Neuron (in vitro differentiated cells): Measurements from ENCODE around the gene KLHL6.

Experiments
- H2AFZ ChIP-seq: one replicate; pipeline ENCODE4 v1.6.1; 2013; ENCODE audit warnings: low read depth, mild to moderate bottlenecking, inconsistent platforms, low read length, moderate library complexity
- H3K27me3 ChIP-seq: one replicate; pipeline ENCODE4 v1.6.1; 2013; ENCODE audit warnings: low read length; ENCODE audit not compliant: insufficient read depth
- H3K36me3 ChIP-seq: one replicate; pipeline ENCODE4 v1.6.1; 2013; ENCODE audit warnings: low read length; ENCODE audit not compliant: insufficient read depth
- H3K4me1 ChIP-seq: one replicate; pipeline ENCODE4 v1.6.1; 2013; ENCODE audit warnings: low read length; ENCODE audit not compliant: insufficient read depth
- H3K4me3 ChIP-seq: 2 replicates; pipeline ENCODE4 v1.5.1; 2013; ENCODE audit warnings: mild to moderate bottlenecking, low read length, moderate library complexity
- H3K9me3 ChIP-seq: one replicate; pipeline ENCODE4 v1.6.1; 2013; ENCODE audit warnings: low read length

Gene KLHL6

GRCh38 chr3:183555541-183556081 is at the start of gene KLHL6:
Gene KLHL6, minus strand, starts transcription at chr3:183555706. Its CDS starts 53 bp downstream, at chr3:183555653.
- H3K4me1 ChIP-seq, result no peaks in the 10 kb centered on the region
- H3K9me3 ChIP-seq, result peaks cover 3% of the 10 kb centered on the region
- no peak within 1 kb of the TSS for H3K4me3 ChIP-seq
- no peak within 1 kb of the TSS for H2AFZ ChIP-seq
- no peaks in the 10 kb centered on the region for H3K27me3 ChIP-seq
- H3K36me3 ChIP-seq, result no peaks in the 10 kb centered on the region

GRCh38 chr3:183597959-183598358 is 42.5 kb upstream of the KLHL6 start:
- Histone ChIP-seq H3K9me3 (peaks cover 2% of the 10 kb centered on the region), H3K4me3 (no peak overlapping the region), H3K27me3 (no peaks in the 10 kb centered on the region), H3K36me3 (no peaks in the 10 kb centered on the region), H2AFZ (no peak overlapping the region), H3K4me1 (no peaks in the 10 kb centered on the region)

DNA sequence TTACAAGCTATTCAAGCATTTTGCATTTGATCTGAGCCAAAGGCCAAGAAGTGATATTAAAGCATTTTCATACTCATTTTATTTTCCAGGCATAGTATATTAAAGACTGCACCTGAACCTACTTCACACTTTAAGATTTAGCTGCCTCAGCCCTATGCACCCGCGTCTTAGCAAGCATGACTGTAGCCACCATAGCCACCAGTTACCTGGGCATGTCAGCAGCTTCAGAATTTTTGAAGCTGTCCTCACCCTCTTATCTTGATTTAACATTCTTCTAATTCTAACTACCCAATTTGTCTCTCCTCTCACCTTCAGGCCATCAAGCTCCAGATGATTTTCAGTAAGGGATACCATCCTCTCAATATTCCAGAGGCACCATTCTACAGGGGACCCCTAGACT is 39.1 kb upstream of the KLHL6 start:
- no peak overlapping the region for H3K4me3 ChIP-seq
- no peaks in the 10 kb centered on the region for H3K4me1 ChIP-seq
- H3K9me3 ChIP-seq, result peaks cover 2% of the 10 kb centered on the region
- no peak overlapping the region for H2AFZ ChIP-seq
- no peaks in the 10 kb centered on the region for H3K27me3 ChIP-seq
- H3K36me3 ChIP-seq, result no peaks in the 10 kb centered on the region

GRCh38 chr3:183592821-183593220 is 37.3 kb upstream of the KLHL6 start:
- no peaks in the 10 kb centered on the region for H3K27me3 ChIP-seq
- H3K4me3 ChIP-seq, result no peak overlapping the region
- H3K4me1 ChIP-seq, result no peaks in the 10 kb centered on the region
- peaks cover 2% of the 10 kb centered on the region for H3K9me3 ChIP-seq
- no peak overlapping the region for H2AFZ ChIP-seq
- H3K36me3 ChIP-seq, result no peaks in the 10 kb centered on the region

DNA sequence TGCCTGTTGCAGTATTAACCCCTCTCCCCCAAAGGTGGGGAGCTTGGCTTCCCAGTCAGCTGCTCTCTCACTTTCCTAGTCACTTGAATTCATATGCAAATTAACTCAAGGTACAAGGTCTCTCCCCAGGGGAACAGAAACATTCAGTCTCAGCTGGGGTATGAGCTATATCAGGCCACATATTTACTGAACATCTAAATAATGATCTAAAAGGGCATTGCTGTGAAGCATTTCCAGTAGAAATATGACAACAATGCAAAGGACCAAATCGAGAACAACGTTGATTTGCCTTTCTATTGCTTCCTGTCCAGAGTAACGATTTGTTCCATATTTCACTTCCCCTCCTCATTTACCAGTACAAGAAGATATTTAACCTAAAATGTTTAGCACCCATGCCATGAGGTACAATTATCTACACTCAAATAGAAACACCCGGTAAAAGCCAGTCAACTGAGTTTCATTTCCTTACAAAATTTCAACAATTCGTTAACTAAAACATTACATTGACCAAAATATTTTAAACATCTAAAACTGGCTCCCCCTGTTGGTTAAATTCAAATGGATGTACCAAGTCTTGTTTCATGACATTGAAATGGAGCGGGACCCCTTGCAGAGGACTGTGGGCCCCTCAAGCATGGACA is 36.5 kb upstream of the KLHL6 start:
- Histone ChIP-seq H3K4me1 (no peaks in the 10 kb centered on the region), H3K9me3 (no peaks in the 10 kb centered on the region), H3K4me3 (no peak overlapping the region), H3K36me3 (no peaks in the 10 kb centered on the region), H2AFZ (no peak overlapping the region), H3K27me3 (no peaks in the 10 kb centered on the region)

- Histone ChIP-seq H3K4me1 (no peaks in the 10 kb centered on the region), H3K9me3 (no peaks in the 10 kb centered on the region), H3K27me3 (no peaks in the 10 kb centered on the region), H2AFZ (no peak overlapping the region), H3K36me3 (no peaks in the 10 kb centered on the region), H3K4me3 (no peak overlapping the region)
These were observed 34.9 kb upstream of the KLHL6 start for GRCh38 chr3:183590442-183590841.

GRCh38 chr3:183587336-183587735 is 31.8 kb upstream of the KLHL6 start:
- Histone ChIP-seq H3K4me3 (no peak overlapping the region), H3K9me3 (no peaks in the 10 kb centered on the region), H3K36me3 (no peaks in the 10 kb centered on the region), H3K4me1 (peaks cover 13% of the 10 kb centered on the region), H2AFZ (no peak overlapping the region), H3K27me3 (no peaks in the 10 kb centered on the region)

GRCh38 chr3:183586477-183586876 is 31.0 kb upstream of the KLHL6 start:
- H3K36me3 ChIP-seq, result no peaks in the 10 kb centered on the region
- H3K4me1 ChIP-seq, result peaks cover 16% of the 10 kb centered on the region
- no peaks in the 10 kb centered on the region for H3K27me3 ChIP-seq

DNA sequence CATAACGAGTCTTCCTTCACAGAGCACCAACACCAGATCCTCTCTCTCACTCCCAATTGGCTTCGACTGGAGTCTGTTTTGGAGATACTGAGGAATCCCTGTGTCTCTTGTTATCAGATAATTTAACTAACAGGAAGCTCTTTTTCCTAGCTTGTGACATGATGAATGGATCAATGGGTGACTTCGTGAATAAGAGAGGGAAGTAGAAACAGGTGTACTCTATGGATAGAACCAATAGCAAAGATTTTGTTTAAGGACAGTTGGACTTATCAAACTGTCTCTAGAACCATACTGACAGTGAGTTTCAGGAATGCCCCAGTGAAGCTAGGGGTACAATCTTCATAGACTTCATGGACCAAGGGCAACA is 29.4 kb upstream of the KLHL6 start:
- peaks cover 17% of the 10 kb centered on the region for H3K4me1 ChIP-seq
- H3K9me3 ChIP-seq, result no peaks in the 10 kb centered on the region
- H3K27me3 ChIP-seq, result no peaks in the 10 kb centered on the region
- no peak overlapping the region for H2AFZ ChIP-seq
- H3K36me3 ChIP-seq, result no peaks in the 10 kb centered on the region
- no peak overlapping the region for H3K4me3 ChIP-seq

More at GRCh38 chr3:183586477-183586876, 31.0 kb upstream of the KLHL6 start:
- H2AFZ ChIP-seq, result no peak overlapping the region
- no peaks in the 10 kb centered on the region for H3K9me3 ChIP-seq
- no peak overlapping the region for H3K4me3 ChIP-seq

GRCh38 chr3:183584246-183584913 is 28.9 kb upstream of the KLHL6 start:
- no peaks in the 10 kb centered on the region for H3K9me3 ChIP-seq
- peaks cover 17% of the 10 kb centered on the region for H3K4me1 ChIP-seq
- no peak overlapping the region for H2AFZ ChIP-seq
- H3K4me3 ChIP-seq, result no peak overlapping the region
- no peaks in the 10 kb centered on the region for H3K27me3 ChIP-seq
- H3K36me3 ChIP-seq, result no peaks in the 10 kb centered on the region

GRCh38 chr3:183583331-183584245 is 28.1 kb upstream of the KLHL6 start:
- Histone ChIP-seq H3K4me1 (peaks cover 17% of the 10 kb centered on the region), H3K36me3 (no peaks in the 10 kb centered on the region), H3K9me3 (no peaks in the 10 kb centered on the region), H3K4me3 (no peak overlapping the region), H2AFZ (no peak overlapping the region), H3K27me3 (no peaks in the 10 kb centered on the region)

DNA sequence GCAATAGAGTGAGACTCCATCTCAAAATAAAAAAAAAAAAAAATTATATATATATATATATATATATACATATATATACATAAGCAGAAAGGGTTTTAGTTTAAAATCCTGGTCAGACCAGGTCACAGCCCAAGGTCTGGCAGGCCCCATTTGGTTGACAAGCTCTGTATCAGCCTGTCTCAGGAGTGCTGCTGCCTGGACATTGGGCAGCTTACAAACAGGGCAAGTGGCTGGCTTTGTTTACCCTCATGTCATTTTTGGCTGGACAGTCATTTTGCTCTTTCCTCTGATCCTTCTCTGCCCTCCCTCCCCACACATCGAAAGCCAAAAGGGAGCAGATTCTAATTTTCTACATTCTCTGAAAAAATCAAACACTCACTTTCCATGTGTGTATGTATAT is 26.7 kb upstream of the KLHL6 start:
- H3K36me3 ChIP-seq, result no peaks in the 10 kb centered on the region
- H3K9me3 ChIP-seq, result no peaks in the 10 kb centered on the region
- H3K4me1 ChIP-seq, result peaks cover 20% of the 10 kb centered on the region
- H3K4me3 ChIP-seq, result no peak overlapping the region
- no peak overlapping the region for H2AFZ ChIP-seq
- H3K27me3 ChIP-seq, result no peaks in the 10 kb centered on the region
